ENCODE measurements around the gene UBXN6.

Gene UBXN6

GRCh38 chr19:4455719-4456475 lies 1.7 kb downstream of the UBXN6 start:
- DNase-seq, result no peak

GRCh38 chr19:4454747-4455718 lies 2.6 kb downstream of the UBXN6 start:
- DNase-seq, result no peak

GRCh38 chr19:4453232-4454179 lies 4.1 kb downstream of the UBXN6 start:
- DNase-seq, result no peak

- DNase-seq, result peak; percentile 50
Measured at GRCh38 chr19:4452230-4452990, 5.2 kb downstream of the UBXN6 start.

GRCh38 chr19:4449639-4450028 lies 8.0 kb downstream of the UBXN6 start:
- DNase-seq, result no peak

- DNase-seq, result no peak
Measured at GRCh38 chr19:4449022-4449638, 8.5 kb downstream of the UBXN6 start.

GRCh38 chr19:4448147-4448985 lies 9.2 kb downstream of the UBXN6 start:
- no peak for DNase-seq

GRCh38 chr19:4447327-4448146 lies 10.1 kb downstream of the UBXN6 start:
- no peak for DNase-seq

- DNase-seq, result no peak
Measured at GRCh38 chr19:4446704-4447200, 10.8 kb downstream of the UBXN6 start.

GRCh38 chr19:4445963-4446703 lies 11.5 kb downstream of the UBXN6 start:
- no peak for DNase-seq

- DNase-seq, result no peak
Measured at GRCh38 chr19:4444765-4445741, 12.5 kb downstream of the UBXN6 start.

GRCh38 chr19:4443966-4444764 lies 13.4 kb downstream of the UBXN6 start:
- DNase-seq, result no peak

GRCh38 chr19:4443188-4443587 lies 14.4 kb downstream of the UBXN6 start:
- no peak for DNase-seq

- no peak for DNase-seq
Measured at GRCh38 chr19:4442819-4443146, 14.8 kb downstream of the UBXN6 start.

- no peak for DNase-seq
Measured at GRCh38 chr19:4441994-4442818, 15.4 kb downstream of the UBXN6 start.

- DNase-seq, result no peak
Measured at GRCh38 chr19:4439243-4439642, 18.4 kb downstream of the UBXN6 start.

Measured in inflammatory macrophage treated with lipopolysaccharide for 4 hours (primary cell).